Measurements from ENCODE around the gene EHD4. TPM values are rescaled to one million over a fixed set of nuclear protein-coding genes. Genes with fewer than 3 reads are reported as not detected.

EHD4 gene
- total RNA-seq, 1 experiment from 2014 or later, result 58.9 TPM

DNA sequence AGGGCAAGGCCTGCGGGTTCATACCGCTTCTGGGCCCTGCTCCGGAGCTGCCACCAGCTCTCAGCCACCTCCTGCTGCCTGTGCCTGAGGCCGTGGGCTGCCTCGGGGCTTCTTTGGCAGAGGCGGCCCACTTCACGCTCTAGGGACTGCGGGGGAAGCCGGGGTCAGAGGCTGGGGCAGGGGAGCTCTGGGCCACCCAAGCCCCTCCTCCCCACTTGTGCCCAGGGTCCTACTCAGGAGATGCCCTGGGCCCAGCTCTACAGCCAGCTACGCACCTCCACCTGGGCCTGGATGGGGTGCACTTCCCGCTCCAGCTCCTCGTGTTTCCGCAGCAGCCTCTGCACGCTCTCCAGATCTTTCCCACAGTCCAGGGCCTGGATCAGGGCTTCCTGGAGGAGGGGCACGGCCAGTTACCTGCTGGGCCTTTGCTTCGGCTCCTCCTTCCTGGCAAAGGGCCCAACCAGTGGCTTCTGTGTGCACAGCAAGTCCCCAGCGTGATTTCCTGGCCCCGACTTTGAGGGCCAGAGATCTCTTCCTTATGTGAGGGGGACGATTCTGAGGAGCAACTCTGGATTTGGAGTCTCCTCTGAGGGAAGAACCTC lies 109.7 kb downstream of the EHD4 start:
- no peak for DNase-seq (ENCODE audit: low read depth)

DNA sequence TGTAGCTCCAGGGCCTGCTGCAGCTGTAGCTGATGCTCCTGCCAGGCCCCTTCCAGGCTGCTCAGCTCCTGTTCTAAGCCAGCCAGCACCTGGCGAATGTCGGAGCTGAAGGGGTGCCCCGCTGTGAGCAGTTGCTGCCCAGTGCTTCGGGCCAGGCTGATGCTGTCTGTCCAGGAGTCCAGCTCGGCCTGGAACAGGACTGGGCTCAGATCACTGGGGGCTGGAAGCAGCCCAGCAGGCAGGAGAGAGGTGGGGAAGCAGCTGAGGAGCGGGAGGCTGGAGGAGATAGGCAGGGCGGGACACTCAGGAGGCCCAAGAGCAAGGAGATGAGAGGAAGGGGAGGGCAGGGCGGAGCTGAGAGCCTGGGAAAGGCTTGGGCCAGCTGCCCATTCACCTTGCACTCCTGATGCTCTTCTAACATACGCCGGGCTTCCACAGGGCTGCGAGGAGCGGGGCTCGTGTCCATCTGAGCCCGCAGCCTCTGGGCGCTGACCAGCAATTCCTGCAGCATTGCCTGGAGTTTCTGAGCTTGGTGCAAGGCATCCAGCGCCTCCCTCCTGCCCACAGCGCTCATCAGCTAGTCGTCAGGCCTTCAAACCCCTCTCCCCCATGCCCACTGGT lies 110.5 kb downstream of the EHD4 start:
- DNase-seq (ENCODE audit: low read depth), result no peak

GRCh38 chr15:41860049-41860828 lies 112.1 kb downstream of the EHD4 start:
- no peak for DNase-seq (ENCODE audit: low read depth)

GRCh38 chr15:41858756-41859155 lies 113.6 kb downstream of the EHD4 start:
- no peak for DNase-seq (ENCODE audit: low read depth)

DNA sequence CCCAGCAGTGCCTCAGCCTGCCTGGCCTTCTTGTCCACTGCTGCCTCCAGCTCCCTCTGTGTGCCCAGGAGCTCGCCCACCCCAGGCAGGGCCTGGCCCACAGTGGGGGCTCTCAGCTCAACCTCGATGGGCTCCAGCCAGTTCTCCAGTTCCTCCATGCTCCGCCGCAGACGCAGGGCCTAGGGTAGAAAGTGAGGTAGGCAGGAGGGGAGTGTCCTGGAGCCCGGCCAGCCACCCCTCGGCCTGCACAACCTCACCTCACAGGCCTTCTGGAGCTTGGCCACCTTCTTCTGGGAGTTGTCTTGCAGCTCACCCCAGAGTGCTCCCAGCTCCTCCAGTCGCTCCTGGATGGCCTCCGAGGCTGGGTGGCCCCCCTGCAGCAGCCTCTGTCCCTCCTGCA lies 115.0 kb downstream of the EHD4 start:
- DNase-seq (ENCODE audit: low read depth), result no peak

GRCh38 chr15:41856716-41857115 lies 115.6 kb downstream of the EHD4 start:
- no peak for DNase-seq (ENCODE audit: low read depth)

DNA sequence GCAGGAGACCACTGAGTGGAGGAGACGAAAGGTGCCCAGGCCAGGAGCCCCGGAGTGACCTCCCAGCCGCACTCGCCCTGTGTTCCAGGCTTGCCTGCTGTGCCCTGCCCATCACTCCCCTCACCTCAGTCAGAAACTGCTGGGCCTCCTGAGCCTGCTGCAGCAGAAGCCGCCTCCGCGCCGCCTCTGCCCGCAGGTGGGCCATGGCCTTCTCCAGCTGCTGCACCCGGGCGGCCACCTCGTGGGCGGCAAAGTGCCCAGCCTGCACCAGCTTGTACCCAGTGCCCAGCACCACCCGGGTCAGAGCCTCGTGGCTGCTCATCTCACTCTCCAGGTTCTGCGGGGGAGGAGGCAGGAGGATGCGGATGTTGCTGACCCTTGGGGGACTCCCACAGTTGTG lies 116.1 kb downstream of the EHD4 start:
- DNase-seq (ENCODE audit: low read depth), result no peak

DNA sequence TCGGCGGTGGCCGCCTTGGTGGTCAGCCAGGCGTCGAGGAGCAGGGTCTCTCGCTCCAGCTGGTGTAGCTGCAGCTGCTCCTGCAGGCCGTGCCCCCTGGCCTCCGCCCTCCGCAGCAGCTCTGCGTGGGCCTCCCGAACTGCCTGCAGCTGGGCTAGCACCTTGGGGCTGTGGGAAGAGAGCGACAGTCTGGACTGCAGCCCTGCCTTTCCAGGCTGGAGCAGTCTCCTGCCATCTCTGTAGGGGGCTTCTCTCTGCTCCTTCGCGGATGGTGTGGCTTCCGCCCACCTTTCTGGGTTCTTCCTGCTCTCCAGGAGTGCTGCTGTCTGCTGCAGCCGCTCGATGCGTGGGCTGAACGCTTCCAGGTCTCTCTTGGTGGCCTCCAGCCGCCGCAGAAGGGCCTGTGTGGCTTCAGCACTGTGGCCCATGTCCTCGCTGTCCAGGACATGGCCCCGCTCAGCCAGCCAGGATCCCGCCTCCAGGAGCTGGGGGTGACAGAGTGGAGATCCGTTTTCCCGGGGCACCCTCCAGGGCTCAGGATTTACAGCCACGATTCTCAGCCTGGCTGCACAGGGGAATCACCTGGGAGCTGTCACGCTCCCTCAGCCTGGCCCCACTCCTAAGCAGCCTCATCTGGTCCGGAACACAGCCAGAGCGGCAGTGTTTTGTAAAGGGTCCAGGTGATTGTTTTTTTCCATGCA lies 116.9 kb downstream of the EHD4 start:
- DNase-seq (ENCODE audit: low read depth), result no peak

DNA sequence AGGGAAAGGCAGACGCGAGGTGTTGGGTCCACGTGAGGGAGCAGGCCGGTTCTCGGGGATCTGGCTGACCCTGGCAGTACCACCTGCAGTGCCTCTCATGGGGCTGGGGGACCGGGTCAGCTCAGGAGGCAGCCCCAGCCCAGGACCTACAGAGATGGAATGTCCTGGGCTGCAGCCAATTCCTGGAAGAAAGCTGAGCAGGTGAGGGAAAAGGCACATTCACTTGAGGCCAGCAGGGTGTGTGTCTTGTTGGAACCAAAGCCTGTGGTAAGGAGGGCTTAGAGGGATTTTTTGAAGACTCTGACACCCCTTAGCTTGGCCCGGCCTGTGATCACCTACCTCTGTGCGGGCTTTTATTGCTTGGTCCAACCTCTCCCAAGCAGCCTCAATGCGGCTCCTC lies 117.9 kb downstream of the EHD4 start:
- DNase-seq (ENCODE audit: low read depth), result no peak

GRCh38 chr15:41853831-41854230 lies 118.5 kb downstream of the EHD4 start:
- no peak for DNase-seq (ENCODE audit: low read depth)

- no peak for DNase-seq (ENCODE audit: low read depth)
These were observed 119.4 kb downstream of the EHD4 start for GRCh38 chr15:41852736-41853590.

DNA sequence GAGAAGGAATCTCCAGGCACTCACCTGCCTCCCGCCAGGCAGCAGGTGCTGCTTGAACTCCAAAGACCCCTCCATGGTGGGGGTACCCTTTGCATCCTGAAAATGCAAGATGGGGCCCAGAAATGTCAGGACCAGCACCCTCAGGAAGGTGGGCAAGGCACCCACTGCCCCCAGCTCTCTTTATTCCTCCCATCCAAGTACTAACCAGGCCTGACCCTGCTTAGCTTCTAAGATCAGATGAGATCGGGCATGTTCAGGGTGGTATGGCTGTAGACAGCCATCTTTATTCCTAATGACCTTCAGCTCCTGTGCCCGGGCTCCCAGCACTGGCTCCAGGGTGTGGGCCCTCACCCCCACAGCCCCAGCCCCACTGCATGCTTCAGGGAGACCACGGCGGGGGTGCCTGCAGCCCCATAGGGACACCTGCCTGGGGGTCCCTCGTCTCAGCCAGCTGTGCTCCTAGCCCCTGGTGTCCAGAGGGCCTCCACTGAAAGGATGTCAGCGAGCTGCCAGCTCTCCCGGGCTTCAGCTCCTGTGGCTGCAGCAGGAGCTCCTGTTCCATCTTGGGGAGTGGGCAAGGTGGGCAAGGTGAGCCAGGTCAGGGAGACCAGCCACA lies 120.5 kb downstream of the EHD4 start:
- DNase-seq (ENCODE audit: low read depth), result no peak

GRCh38 chr15:41851167-41851523 lies 121.2 kb downstream of the EHD4 start:
- DNase-seq (ENCODE audit: low read depth), result no peak

DNA sequence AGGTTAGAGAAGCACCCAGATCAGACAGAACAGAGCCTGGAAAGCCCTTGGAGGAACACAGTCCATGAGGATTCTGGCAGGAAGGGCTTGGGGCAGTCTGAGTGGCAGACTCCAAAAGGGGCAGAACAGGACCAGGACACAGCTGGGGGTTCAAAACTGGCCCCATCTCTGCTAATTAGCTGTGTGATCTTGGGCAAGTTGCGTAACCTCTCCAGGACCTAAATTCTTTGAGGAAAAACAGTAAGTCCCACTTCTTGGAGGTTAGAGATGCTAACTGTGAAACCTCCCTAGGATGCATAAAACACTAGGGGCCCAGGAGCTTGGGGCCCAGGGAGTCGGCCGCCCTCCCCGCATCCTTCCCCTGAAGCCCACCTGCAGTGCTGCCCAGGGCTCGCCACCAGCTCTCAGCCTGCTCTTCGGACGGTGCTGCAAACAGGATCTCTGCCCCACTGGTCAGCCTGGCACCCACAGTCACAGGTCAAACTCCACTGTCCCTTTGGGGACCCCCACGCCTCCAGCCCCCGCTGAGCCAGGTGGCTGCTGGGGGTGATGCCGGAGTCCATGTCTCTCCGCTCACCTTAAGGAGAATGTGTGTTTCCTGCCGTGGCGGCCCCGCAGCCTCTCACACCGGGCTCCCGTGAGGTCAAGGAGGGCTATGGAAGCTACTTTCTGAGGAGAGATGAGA lies 121.7 kb downstream of the EHD4 start:
- DNase-seq (ENCODE audit: low read depth), result no peak

DNA sequence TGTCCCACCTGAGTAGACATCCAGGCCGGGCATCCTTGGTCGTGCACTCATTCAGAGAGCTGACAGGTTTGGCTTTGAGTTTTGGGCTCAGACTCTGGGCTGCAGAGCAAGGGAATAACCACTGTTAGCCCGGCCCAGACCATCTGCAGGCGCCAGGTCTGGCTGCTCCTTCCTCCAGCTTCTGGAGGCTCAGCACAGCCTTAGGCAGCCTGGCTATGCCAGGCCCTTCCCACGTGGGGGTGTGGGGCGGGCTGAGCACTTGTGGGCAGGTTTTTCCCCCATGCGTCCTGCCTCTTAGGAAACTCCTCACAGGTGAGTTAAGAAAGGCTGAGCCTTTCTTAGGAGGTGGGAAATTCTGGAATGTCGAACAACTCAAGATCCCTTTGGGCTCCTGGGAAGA lies 122.5 kb downstream of the EHD4 start:
- DNase-seq (ENCODE audit: low read depth), result no peak

DNA sequence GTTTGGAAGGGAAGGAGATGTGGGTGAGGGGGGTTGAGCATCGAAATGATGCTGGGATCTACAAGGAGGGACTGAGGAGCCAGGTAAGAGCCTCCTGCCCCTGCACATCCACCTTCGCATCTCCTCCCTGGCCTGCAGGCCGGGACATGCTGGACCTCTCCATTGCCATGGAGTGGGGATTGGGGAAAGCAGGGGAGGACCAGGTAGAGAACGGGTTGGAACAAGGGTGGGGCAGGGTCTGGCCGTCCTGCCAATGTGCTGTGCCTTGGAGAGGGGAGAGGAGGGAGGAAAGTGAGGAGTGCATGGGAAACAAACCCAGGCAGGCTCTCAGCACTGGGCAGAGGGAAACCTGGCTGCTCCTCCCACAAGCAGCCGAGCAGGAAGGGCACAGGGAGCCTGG lies 123.2 kb downstream of the EHD4 start:
- no peak for DNase-seq (ENCODE audit: low read depth)

- no peak for DNase-seq (ENCODE audit: low read depth)
These were observed 123.7 kb downstream of the EHD4 start for GRCh38 chr15:41848631-41849030.

DNA sequence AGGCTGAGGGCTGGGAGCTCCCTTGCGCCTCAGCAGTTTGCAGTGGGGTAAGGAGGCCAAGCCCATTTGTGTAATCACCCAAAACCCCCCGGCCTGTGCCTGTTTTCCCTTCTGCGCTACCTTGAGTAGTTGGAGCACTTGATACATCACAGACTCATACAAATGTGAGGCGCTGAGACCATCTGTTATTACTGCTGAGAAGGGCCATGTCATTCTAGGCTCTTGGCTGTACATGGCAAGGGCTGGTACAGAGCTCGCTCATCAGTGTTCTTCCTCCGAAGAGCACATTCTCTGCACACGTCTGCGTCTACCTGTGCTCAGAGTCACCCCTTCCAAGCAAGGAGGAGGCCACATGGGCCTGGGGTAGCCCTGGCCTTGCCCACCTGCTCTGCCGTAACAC lies 124.4 kb downstream of the EHD4 start:
- DNase-seq (ENCODE audit: low read depth), result no peak

GRCh38 chr15:41847206-41847605 lies 125.2 kb downstream of the EHD4 start:
- DNase-seq (ENCODE audit: low read depth), result no peak
